ENCODE results near the gene SYCP2. TPM values are rescaled to one million over a fixed set of nuclear protein-coding genes. Genes with fewer than 3 reads are reported as not detected.

Gene SYCP2
- total and polyA plus RNA-seq, 11 donors = 0.59 to 2.6 (median 1.1) TPM

- no peak for ATAC-seq
- TF ChIP-seq, protein P1, sequence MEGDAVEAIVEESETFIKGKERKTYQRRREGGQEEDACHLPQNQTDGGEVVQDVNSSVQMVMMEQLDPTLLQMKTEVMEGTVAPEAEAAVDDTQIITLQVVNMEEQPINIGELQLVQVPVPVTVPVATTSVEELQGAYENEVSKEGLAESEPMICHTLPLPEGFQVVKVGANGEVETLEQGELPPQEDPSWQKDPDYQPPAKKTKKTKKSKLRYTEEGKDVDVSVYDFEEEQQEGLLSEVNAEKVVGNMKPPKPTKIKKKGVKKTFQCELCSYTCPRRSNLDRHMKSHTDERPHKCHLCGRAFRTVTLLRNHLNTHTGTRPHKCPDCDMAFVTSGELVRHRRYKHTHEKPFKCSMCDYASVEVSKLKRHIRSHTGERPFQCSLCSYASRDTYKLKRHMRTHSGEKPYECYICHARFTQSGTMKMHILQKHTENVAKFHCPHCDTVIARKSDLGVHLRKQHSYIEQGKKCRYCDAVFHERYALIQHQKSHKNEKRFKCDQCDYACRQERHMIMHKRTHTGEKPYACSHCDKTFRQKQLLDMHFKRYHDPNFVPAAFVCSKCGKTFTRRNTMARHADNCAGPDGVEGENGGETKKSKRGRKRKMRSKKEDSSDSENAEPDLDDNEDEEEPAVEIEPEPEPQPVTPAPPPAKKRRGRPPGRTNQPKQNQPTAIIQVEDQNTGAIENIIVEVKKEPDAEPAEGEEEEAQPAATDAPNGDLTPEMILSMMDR (IDR thresholded peaks at IDR 0.05) = no peak
- no peak for TF ChIP-seq POLR2A (IDR thresholded peaks at IDR 0.05)
Observed at GRCh38 chr20:59873409-59873808, 60.0 kb downstream of the SYCP2 start.

GRCh38 chr20:59871096-59871495, 62.3 kb downstream of the SYCP2 start:
- no peak for ATAC-seq
- H3K4me3 ChIP-seq = no peak overlapping the region
- no peaks in the 10 kb centered on the region for H3K27me3 ChIP-seq
- TF ChIP-seq, protein P1 (IDR thresholded peaks at IDR 0.05) = no peak
- H3K9me3 ChIP-seq = no peaks in the 10 kb centered on the region
- no peaks in the 10 kb centered on the region for H3K4me1 ChIP-seq
- no peak for DNase-seq
- H3K27ac ChIP-seq = no peak overlapping the region
- intact Hi-C loops (cut with DNase I) = no loop called here
- WGBS, 4 donors = 87 to 93% (median 91%) methylated on average over 1 of the region's 1 CpG
- H3K36me3 ChIP-seq = no peaks in the 10 kb centered on the region

More at GRCh38 chr20:59873409-59873808, 60.0 kb downstream of the SYCP2 start:
- H3K27ac ChIP-seq = no peak overlapping the region
- no peaks in the 10 kb centered on the region for H3K27me3 ChIP-seq
- H3K4me1 ChIP-seq = no peaks in the 10 kb centered on the region
- no peak for DNase-seq
- WGBS, 4 donors = 90 to 96% (median 93%) methylated on average over 1 of the region's 1 CpG
- H3K4me3 ChIP-seq = no peak overlapping the region
- H3K36me3 ChIP-seq = no peaks in the 10 kb centered on the region
- H3K9me3 ChIP-seq = no peaks in the 10 kb centered on the region
- intact Hi-C loops (cut with DNase I) = no loop called here

DNA sequence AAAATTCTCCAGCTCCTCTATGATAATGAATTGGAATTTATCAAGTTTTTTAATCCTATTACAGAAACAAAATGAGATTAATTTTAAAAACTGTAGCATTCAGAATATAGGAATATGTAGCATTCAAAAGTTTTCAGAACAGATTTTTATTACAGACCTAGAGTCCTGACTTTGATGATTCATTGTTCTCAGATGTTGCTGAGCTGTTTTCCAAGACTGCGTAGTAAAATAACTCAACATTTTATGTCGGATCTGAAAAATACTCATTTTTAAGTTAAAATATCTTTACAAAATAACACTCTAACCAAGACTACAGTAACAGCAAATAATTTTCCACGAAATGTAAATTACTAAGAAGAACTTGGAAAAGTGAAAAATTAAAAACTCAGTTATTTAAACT, 67.1 kb downstream of the SYCP2 start:
- WGBS, 4 donors = 92 to 93% (median 93%) methylated on average over 3 of the region's 3 CpGs
- DNase-seq (no peak), ATAC-seq (no peak)
- Histone ChIP-seq H3K9me3 (no peaks in the 10 kb centered on the region), H3K4me1 (no peaks in the 10 kb centered on the region), H3K27ac (no peak overlapping the region), H3K4me3 (no peak overlapping the region), H3K27me3 (no peaks in the 10 kb centered on the region), H3K36me3 (no peaks in the 10 kb centered on the region)
- TF ChIP-seq, protein P1 (IDR thresholded peaks at IDR 0.05) = no peak
- no peak for TF ChIP-seq POLR2A (IDR thresholded peaks at IDR 0.05)
- intact Hi-C loops (cut with DNase I) = no loop called here

- WGBS, 4 donors = 89 to 95% (median 94%) methylated on average over 1 of the region's 1 CpG
- H3K27ac ChIP-seq = no peak overlapping the region
- no peaks in the 10 kb centered on the region for H3K4me1 ChIP-seq
- H3K4me3 ChIP-seq = no peak overlapping the region
- DNase-seq (no peak), ATAC-seq (no peak)
- no peaks in the 10 kb centered on the region for H3K27me3 ChIP-seq
- TF ChIP-seq, protein P1 (IDR thresholded peaks at IDR 0.05) = no peak
- TF ChIP-seq POLR2A (IDR thresholded peaks at IDR 0.05) = no peak
- H3K36me3 ChIP-seq = no peaks in the 10 kb centered on the region
- intact Hi-C loops (cut with DNase I) = no loop called here
- no peaks in the 10 kb centered on the region for H3K9me3 ChIP-seq
Observed at GRCh38 chr20:59864726-59865125, 68.7 kb downstream of the SYCP2 start.

Measured in heart left ventricle (tissue), 16 donors.